Activated CD8-positive, alpha-beta T cell treated with anti-CD3 and anti-CD28 coated beads, Interleukin-2, amount 10 ng/mL, durations not matched to agents 7 days and 5 days (primary cell): Measurements from ENCODE around the gene UFD1. TPM values are rescaled to one million over a fixed set of nuclear protein-coding genes. Genes with fewer than 3 reads are reported as not detected.

Experiments
- total RNA-seq, 2 experiments: library from RNA; stranded (reverse); gene quantifications; one replicate each; pipeline ENCODE4 v1.2.3, GENCODE V29; 2021

UFD1 gene
- total RNA-seq, 2 experiments from 2014 or later = 94.3 to 97.2 TPM

Other genes starting within 250 kb of the UFD1 start
- gene CLTCL1, start 187.5 kb downstream of the UFD1 start, total RNA-seq = under 1 TPM; 0.44 to 0.58 TPM
- gene HIRA, start 47.5 kb downstream of the UFD1 start, total RNA-seq = 10 to 100 TPM; 47.0 to 48.1 TPM
- 10 to 100 TPM; 26.8 to 29.5 TPM for gene MRPL40, start 46.6 kb downstream of the UFD1 start, total RNA-seq
- 10 to 100 TPM; 33.9 to 35.0 TPM for gene C22orf39, start 31.5 kb downstream of the UFD1 start, total RNA-seq
- 10 to 100 TPM; 90.2 to 94.3 TPM for gene CDC45, start 727 bp upstream of the UFD1 start, total RNA-seq
- gene CLDN5, start 45.2 kb upstream of the UFD1 start, total RNA-seq = not detected
- under 1 TPM in 1 of 2 experiments, not detected in 1; 0.53 TPM for gene SEPTIN5, start 235.3 kb upstream of the UFD1 start, total RNA-seq
- gene GP1BB, start 244.3 kb upstream of the UFD1 start, total RNA-seq = not detected